ENCODE measurements around the gene TRIOBP.

DNA sequence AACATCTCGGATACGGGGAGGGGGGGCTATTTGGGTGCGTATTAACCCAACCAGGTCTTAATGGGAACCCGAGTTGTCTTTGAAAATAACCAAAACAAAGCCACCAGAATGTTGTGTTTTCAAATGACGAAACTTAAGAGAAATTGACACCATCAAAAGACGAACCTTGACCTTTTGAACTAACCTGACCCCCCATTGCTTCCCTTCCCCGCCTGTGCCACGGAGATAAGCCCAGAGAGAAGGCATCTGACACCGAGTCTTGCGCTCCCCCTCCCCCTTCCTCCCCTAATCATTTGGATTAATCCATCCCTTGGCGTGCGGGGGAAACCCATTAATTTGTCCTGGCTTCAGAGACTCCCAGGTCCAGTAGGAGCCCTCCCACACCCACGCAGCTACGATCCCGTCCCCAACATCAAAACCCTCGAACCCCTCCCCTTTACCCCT lies 106.4 kb downstream of the TRIOBP start:
- TF ChIP-seq, protein P1, sequence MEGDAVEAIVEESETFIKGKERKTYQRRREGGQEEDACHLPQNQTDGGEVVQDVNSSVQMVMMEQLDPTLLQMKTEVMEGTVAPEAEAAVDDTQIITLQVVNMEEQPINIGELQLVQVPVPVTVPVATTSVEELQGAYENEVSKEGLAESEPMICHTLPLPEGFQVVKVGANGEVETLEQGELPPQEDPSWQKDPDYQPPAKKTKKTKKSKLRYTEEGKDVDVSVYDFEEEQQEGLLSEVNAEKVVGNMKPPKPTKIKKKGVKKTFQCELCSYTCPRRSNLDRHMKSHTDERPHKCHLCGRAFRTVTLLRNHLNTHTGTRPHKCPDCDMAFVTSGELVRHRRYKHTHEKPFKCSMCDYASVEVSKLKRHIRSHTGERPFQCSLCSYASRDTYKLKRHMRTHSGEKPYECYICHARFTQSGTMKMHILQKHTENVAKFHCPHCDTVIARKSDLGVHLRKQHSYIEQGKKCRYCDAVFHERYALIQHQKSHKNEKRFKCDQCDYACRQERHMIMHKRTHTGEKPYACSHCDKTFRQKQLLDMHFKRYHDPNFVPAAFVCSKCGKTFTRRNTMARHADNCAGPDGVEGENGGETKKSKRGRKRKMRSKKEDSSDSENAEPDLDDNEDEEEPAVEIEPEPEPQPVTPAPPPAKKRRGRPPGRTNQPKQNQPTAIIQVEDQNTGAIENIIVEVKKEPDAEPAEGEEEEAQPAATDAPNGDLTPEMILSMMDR (IDR thresholded peaks at IDR 0.05; ENCODE audit: insufficient read depth, low read depth, low read length), result no peak
- no peak for TF ChIP-seq EZH2 (IDR thresholded peaks at IDR 0.05; ENCODE audit: insufficient read depth, low read length)

All from astrocyte (in vitro differentiated cells and primary cell).